ENCODE data around the gene OS9. TPM values are rescaled to one million over a fixed set of nuclear protein-coding genes. Genes with fewer than 3 reads are reported as not detected.

OS9 gene
- total and polyA plus RNA-seq, 2 of the 4 experiments (the other 2 are of a cell fraction): 159 to 272 TPM

DNA sequence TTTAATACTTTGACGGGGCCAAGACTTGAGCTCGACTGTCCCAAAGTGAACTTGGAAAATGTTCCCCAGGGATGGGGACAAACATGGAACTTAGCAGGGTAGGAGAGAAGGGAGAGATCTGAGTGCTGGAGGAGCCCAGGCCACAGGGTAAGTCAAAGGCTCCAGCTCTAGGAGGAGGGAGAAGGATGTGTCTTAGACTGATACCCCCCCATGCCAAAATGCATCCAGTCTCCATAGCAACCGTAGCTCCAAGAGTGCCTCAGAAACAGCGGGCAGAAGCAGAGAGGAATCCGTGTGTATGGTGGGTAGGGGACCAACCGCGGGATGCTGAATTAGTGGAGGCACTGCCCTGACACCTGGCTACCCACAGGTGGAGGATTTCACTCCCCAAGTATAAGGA lies 45.5 kb downstream of the OS9 start:
- H3K27me3 ChIP-seq (ENCODE audit: control insufficient read depth, insufficient read depth, low read length): peaks cover 74% of the 10 kb centered on the region

More for the DNA sequence above, 45.5 kb downstream of the OS9 start:
- peaks cover 2% of the 10 kb centered on the region; the same call in 1 of the 2 replicates for H3K9me3 ChIP-seq (ENCODE audit: control insufficient read depth, insufficient read depth, low read length)
- no CpG with 5 or more reads among the region's 7 CpGs for WGBS, 2 experiments (ENCODE audit: extremely low coverage in 2 of 2, insufficient read length in 1 of 2)
- H2AK5ac ChIP-seq (ENCODE audit: low read depth, low read length): no peak overlapping the region
- H4K91ac ChIP-seq (ENCODE audit: insufficient read depth, low read depth, low read length): no peak overlapping the region
- intact Hi-C loops (cut with micrococcal nuclease) (loop anchor here (5.0 kb wide), 1 partner anchor 157 kb away; no protein-coding TSS in a partner anchor), in situ Hi-C loops (cut with MboI; ENCODE audit: low sequenced_read_pairs) (loop anchor here (10.0 kb wide), 1 partner anchor 155 kb away; no protein-coding TSS in a partner anchor), dilution Hi-C loops (cut with HindIII; ENCODE audit: low sequenced_read_pairs, unreplicated experiment) (no loop called here)
- TF ChIP-seq RCOR1 (IDR thresholded peaks at IDR 0.05; ENCODE audit: insufficient replicate concordance, low read length) (no peak), CEBPB (IDR thresholded peaks at IDR 0.05; ENCODE audit: low read depth, low read length) (no peak), POLR2A (IDR thresholded peaks at IDR 0.05; ENCODE audit: low read depth, low read length) (no peak), RFX5 (IDR thresholded peaks at IDR 0.05; ENCODE audit: low read depth, low read length) (no peak), RAD21 (IDR thresholded peaks at IDR 0.05; ENCODE audit: low read length) (no peak), BHLHE40 (IDR thresholded peaks at IDR 0.05; ENCODE audit: low read depth, low read length) (no peak), USF2 (IDR thresholded peaks at IDR 0.05; ENCODE audit: low read depth, low read length) (no peak), SMC3 (IDR thresholded peaks at IDR 0.05; ENCODE audit: low read depth, low read length) (no peak), FOS (IDR thresholded peaks at IDR 0.05; ENCODE audit: low read depth, low read length) (no peak), ELK1 (IDR thresholded peaks at IDR 0.05; ENCODE audit: borderline replicate concordance, low read depth, low read length) (no peak), MXI1 (IDR thresholded peaks at IDR 0.05; ENCODE audit: borderline replicate concordance, low read depth, low read length) (no peak), MAZ (IDR thresholded peaks at IDR 0.05; ENCODE audit: borderline replicate concordance, low read depth, low read length) (no peak), NFE2L2 (IDR thresholded peaks at IDR 0.05; ENCODE audit: low read depth, low read length) (no peak), MAFK (IDR thresholded peaks at IDR 0.05; ENCODE audit: low read depth, low read length) (no peak), CHD1 (IDR thresholded peaks at IDR 0.05; ENCODE audit: low read depth, low read length) (no peak)
- TF ChIP-seq, protein P1, sequence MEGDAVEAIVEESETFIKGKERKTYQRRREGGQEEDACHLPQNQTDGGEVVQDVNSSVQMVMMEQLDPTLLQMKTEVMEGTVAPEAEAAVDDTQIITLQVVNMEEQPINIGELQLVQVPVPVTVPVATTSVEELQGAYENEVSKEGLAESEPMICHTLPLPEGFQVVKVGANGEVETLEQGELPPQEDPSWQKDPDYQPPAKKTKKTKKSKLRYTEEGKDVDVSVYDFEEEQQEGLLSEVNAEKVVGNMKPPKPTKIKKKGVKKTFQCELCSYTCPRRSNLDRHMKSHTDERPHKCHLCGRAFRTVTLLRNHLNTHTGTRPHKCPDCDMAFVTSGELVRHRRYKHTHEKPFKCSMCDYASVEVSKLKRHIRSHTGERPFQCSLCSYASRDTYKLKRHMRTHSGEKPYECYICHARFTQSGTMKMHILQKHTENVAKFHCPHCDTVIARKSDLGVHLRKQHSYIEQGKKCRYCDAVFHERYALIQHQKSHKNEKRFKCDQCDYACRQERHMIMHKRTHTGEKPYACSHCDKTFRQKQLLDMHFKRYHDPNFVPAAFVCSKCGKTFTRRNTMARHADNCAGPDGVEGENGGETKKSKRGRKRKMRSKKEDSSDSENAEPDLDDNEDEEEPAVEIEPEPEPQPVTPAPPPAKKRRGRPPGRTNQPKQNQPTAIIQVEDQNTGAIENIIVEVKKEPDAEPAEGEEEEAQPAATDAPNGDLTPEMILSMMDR (conservative IDR thresholded peaks at IDR 0.05; ENCODE audit: low read depth, low read length): no peak
- H3K18ac ChIP-seq (ENCODE audit: low read depth, low read length): no peak overlapping the region
- H2BK20ac ChIP-seq (ENCODE audit: low read depth, low read length): no peak overlapping the region
- no peak overlapping the region for H2BK120ac ChIP-seq (ENCODE audit: low read depth, low read length)
- peak overlapping the region; percentile 55 for H2AK9ac ChIP-seq (replicated peaks; ENCODE audit: low read depth, low read length, poor library complexity)
- no peak overlapping the region for H2BK15ac ChIP-seq (ENCODE audit: low read depth, low read length)
- no peak overlapping the region for H3K56ac ChIP-seq (ENCODE audit: extremely low read depth, insufficient read depth, low read length)
- H2AFZ ChIP-seq (replicated peaks; ENCODE audit: low read length, poor library complexity): no peak overlapping the region
- no peaks in the 10 kb centered on the region for H3K36me3 ChIP-seq (ENCODE audit: control insufficient read depth, insufficient read depth, low read length)
- H3K27ac ChIP-seq (ENCODE audit: insufficient read depth, low read length): no peak overlapping the region
- POLR2A ChIA-PET (ENCODE audit: unreplicated experiment): no interaction called here
- 0 out of 2 replicates have a peak, but pooled peaks cover 3% of the 10 kb centered on the region for H4K20me1 ChIP-seq (ENCODE audit: insufficient read depth, low read length)
- no peak for ATAC-seq (ENCODE audit: low read depth)
- H4K5ac ChIP-seq (ENCODE audit: low read depth, low read length): no peak overlapping the region
- 0 out of 2 replicates have a peak, but pooled peaks cover 3% of the 10 kb centered on the region for H3K4me1 ChIP-seq (ENCODE audit: control insufficient read depth, insufficient read depth, low read length)
- peaks cover 0 to 2% of the 10 kb centered on the region in 2 experiments; a peak in 1 of 4 replicates for H3K79me1 ChIP-seq (ENCODE audit: low read depth in 1 of 2, low read length in 2 of 2)
- no peaks in the 10 kb centered on the region for H3K9me1 ChIP-seq (ENCODE audit: insufficient read depth, low read length)
- no peak overlapping the region for H2BK5ac ChIP-seq (ENCODE audit: low read depth, low read length, poor library complexity, severe bottlenecking)
- CTCF ChIA-PET: no interaction called here
- no peak overlapping the region for H3K4me3 ChIP-seq (ENCODE audit: insufficient read depth, low read depth, low read length)
- no peak for DNase-seq
- no peak overlapping the region for H3K9ac ChIP-seq (ENCODE audit: low read depth, low read length)
- H3K4me2 ChIP-seq (ENCODE audit: low read depth, low read length): no peak overlapping the region
- no peak overlapping the region for H3K4ac ChIP-seq (ENCODE audit: low read depth, low read length)
- no peak overlapping the region for H4K8ac ChIP-seq (ENCODE audit: low read depth in 2 of 2, low read length in 2 of 2)
- H3K23ac ChIP-seq (ENCODE audit: low read depth, low read length): 0 out of 2 replicates have a peak overlapping the region, but pooled peaks have one; percentile 1
- H3K14ac ChIP-seq (replicated peaks; ENCODE audit: low read depth, low read length): no peak overlapping the region
- no TSS peak for BruUV-seq (replicated peaks)

Measured in IMR-90 (cell line).